Activated CD4-positive, CD25-positive, alpha-beta regulatory T cell (primary cell): ENCODE measurements around the gene NBAS.
A peak's percentile ranks its signal among the peaks of the same experiment; 100 is the strongest.

Experiments
- DNase-seq, 4 experiments: peaks; one replicate each; lab custom pipeline; 2025; lab: John Stamatoyannopoulos, UW

NBAS gene

GRCh38 chr2:15168116-15168515 is 393.0 kb downstream of the NBAS start:
- DNase-seq: no peak

- no peak for DNase-seq
Measured at GRCh38 chr2:15166878-15167277, 394.3 kb downstream of the NBAS start.

- DNase-seq: no peak
Measured at GRCh38 chr2:15163326-15163725, 397.8 kb downstream of the NBAS start.

GRCh38 chr2:15162620-15163019 is 398.5 kb downstream of the NBAS start:
- no peak for DNase-seq

- DNase-seq: no peak
Measured at GRCh38 chr2:15160201-15160991, 400.7 kb downstream of the NBAS start.

GRCh38 chr2:15159751-15160177 is 401.4 kb downstream of the NBAS start:
- no peak for DNase-seq

- no peak for DNase-seq
Measured at GRCh38 chr2:15159206-15159605, 401.9 kb downstream of the NBAS start.

GRCh38 chr2:15158532-15158931 is 402.6 kb downstream of the NBAS start:
- DNase-seq: no peak

GRCh38 chr2:15158100-15158499 is 403.0 kb downstream of the NBAS start:
- no peak for DNase-seq

- DNase-seq: no peak
Measured at GRCh38 chr2:15155959-15156574, 405.1 kb downstream of the NBAS start.

GRCh38 chr2:15154297-15154696 is 406.8 kb downstream of the NBAS start:
- DNase-seq: no peak

- no peak for DNase-seq
Measured at GRCh38 chr2:15152382-15152781, 408.8 kb downstream of the NBAS start.

GRCh38 chr2:15149063-15149462 is 412.1 kb downstream of the NBAS start:
- DNase-seq: no peak

- DNase-seq: no peak
Measured at GRCh38 chr2:15147591-15147990, 413.5 kb downstream of the NBAS start.

GRCh38 chr2:15146960-15147359 is 414.2 kb downstream of the NBAS start:
- no peak for DNase-seq

GRCh38 chr2:15145919-15146318 is 415.2 kb downstream of the NBAS start:
- no peak for DNase-seq

GRCh38 chr2:15145046-15145817 is 415.9 kb downstream of the NBAS start:
- DNase-seq: no peak

- peak; percentile 22 to 38 (median 28) for DNase-seq
Measured at GRCh38 chr2:15142069-15142689, 419.0 kb downstream of the NBAS start.

- DNase-seq: no peak
Measured at GRCh38 chr2:15141211-15141610, 419.9 kb downstream of the NBAS start.

- no peak for DNase-seq
Measured at GRCh38 chr2:15136639-15137038, 424.5 kb downstream of the NBAS start.

- no peak for DNase-seq
Measured at GRCh38 chr2:15134957-15135356, 426.2 kb downstream of the NBAS start.

- DNase-seq: no peak
Measured at GRCh38 chr2:15133461-15133860, 427.7 kb downstream of the NBAS start.
